Measurements from ENCODE around the gene RUBCN. TPM values are rescaled to one million over a fixed set of nuclear protein-coding genes. Genes with fewer than 3 reads are reported as not detected.
"Not testable (repeated sequence)": the region's sequence is repeated elsewhere in the genome, so short reads cannot be mapped to it uniquely, and the experiment has no call there.

Gene RUBCN
- total RNA-seq, 1 experiment from 2014 or later, result 25.6 TPM

GRCh38 chr3:197733042-197733441 is 3.7 kb downstream of the RUBCN start:
- CTCF ChIA-PET, result no interaction called here
- BruUV-seq (replicated peaks), result no TSS peak
- intact Hi-C loops (cut with micrococcal nuclease; ENCODE audit: unreplicated experiment), result no loop called here
- POLR2A ChIA-PET (ENCODE audit: low non-redundant PET), result no interaction called here
- no peak overlapping the region for H3K27ac ChIP-seq (ENCODE audit: low read depth, low read length, poor library complexity, severe bottlenecking)
- DNase-seq (ENCODE audit: low spot score), result no peak
- H3K9me3 ChIP-seq (ENCODE audit: low read depth, low read length, poor library complexity, severe bottlenecking), result no peaks in the 10 kb centered on the region
- H3K4me3 ChIP-seq (ENCODE audit: low read depth, low read length, poor library complexity, severe bottlenecking), result no peak overlapping the region
- no peaks in the 10 kb centered on the region for H3K36me3 ChIP-seq (ENCODE audit: insufficient read depth, low read length, poor library complexity, severe bottlenecking)
- TF ChIP-seq EZH2 (IDR thresholded peaks at IDR 0.05; ENCODE audit: borderline replicate concordance, low read depth, low read length, poor library complexity, severe bottlenecking), result no peak
- no peak for TF ChIP-seq CTCF (conservative IDR thresholded peaks at IDR 0.05; ENCODE audit: low read depth, low read length)
- H3K27me3 ChIP-seq (replicated peaks; ENCODE audit: insufficient read depth, low read depth, low read length, poor library complexity), result no peaks in the 10 kb centered on the region
- H3K4me1 ChIP-seq (ENCODE audit: insufficient read depth, low read length, poor library complexity, severe bottlenecking), result peaks cover 12% of the 10 kb centered on the region

GRCh38 chr3:197731483-197731882 is 5.2 kb downstream of the RUBCN start:
- H3K27ac ChIP-seq (ENCODE audit: low read depth, low read length, poor library complexity, severe bottlenecking); intact Hi-C loops (cut with micrococcal nuclease; ENCODE audit: unreplicated experiment); H3K4me3 ChIP-seq (ENCODE audit: low read depth, low read length, poor library complexity, severe bottlenecking); H3K4me1 ChIP-seq (ENCODE audit: insufficient read depth, low read length, poor library complexity, severe bottlenecking); BruUV-seq (replicated peaks); H3K9me3 ChIP-seq (ENCODE audit: low read depth, low read length, poor library complexity, severe bottlenecking); CTCF ChIA-PET; DNase-seq (ENCODE audit: low spot score); H3K27me3 ChIP-seq (replicated peaks; ENCODE audit: insufficient read depth, low read depth, low read length, poor library complexity); POLR2A ChIA-PET (ENCODE audit: low non-redundant PET); H3K36me3 ChIP-seq (ENCODE audit: insufficient read depth, low read length, poor library complexity, severe bottlenecking): not testable (repeated sequence)

- H3K9me3 ChIP-seq (ENCODE audit: low read depth, low read length, poor library complexity, severe bottlenecking); POLR2A ChIA-PET (ENCODE audit: low non-redundant PET); DNase-seq (ENCODE audit: low spot score); H3K27me3 ChIP-seq (replicated peaks; ENCODE audit: insufficient read depth, low read depth, low read length, poor library complexity); H3K36me3 ChIP-seq (ENCODE audit: insufficient read depth, low read length, poor library complexity, severe bottlenecking); H3K4me1 ChIP-seq (ENCODE audit: insufficient read depth, low read length, poor library complexity, severe bottlenecking); H3K4me3 ChIP-seq (ENCODE audit: low read depth, low read length, poor library complexity, severe bottlenecking); BruUV-seq (replicated peaks); H3K27ac ChIP-seq (ENCODE audit: low read depth, low read length, poor library complexity, severe bottlenecking); CTCF ChIA-PET; intact Hi-C loops (cut with micrococcal nuclease; ENCODE audit: unreplicated experiment): not testable (repeated sequence)
These were observed 5.9 kb downstream of the RUBCN start for GRCh38 chr3:197730770-197731169.

- Histone ChIP-seq H3K9me3 (ENCODE audit: low read depth, low read length, poor library complexity, severe bottlenecking) (no peaks in the 10 kb centered on the region), H3K4me1 (ENCODE audit: insufficient read depth, low read length, poor library complexity, severe bottlenecking) (no peaks in the 10 kb centered on the region), H3K36me3 (ENCODE audit: insufficient read depth, low read length, poor library complexity, severe bottlenecking) (no peaks in the 10 kb centered on the region), H3K27me3 (replicated peaks; ENCODE audit: insufficient read depth, low read depth, low read length, poor library complexity) (no peaks in the 10 kb centered on the region), H3K4me3 (ENCODE audit: low read depth, low read length, poor library complexity, severe bottlenecking) (no peak overlapping the region), H3K27ac (ENCODE audit: low read depth, low read length, poor library complexity, severe bottlenecking) (no peak overlapping the region)
- TF ChIP-seq CTCF (conservative IDR thresholded peaks at IDR 0.05; ENCODE audit: low read depth, low read length) (no peak), EZH2 (IDR thresholded peaks at IDR 0.05; ENCODE audit: borderline replicate concordance, low read depth, low read length, poor library complexity, severe bottlenecking) (no peak)
- CTCF ChIA-PET, result no interaction called here
- POLR2A ChIA-PET (ENCODE audit: low non-redundant PET), result no interaction called here
- no TSS peak for BruUV-seq (replicated peaks)
- no peak for DNase-seq (ENCODE audit: low spot score)
- intact Hi-C loops (cut with micrococcal nuclease; ENCODE audit: unreplicated experiment), result no loop called here
These were observed 6.5 kb downstream of the RUBCN start for GRCh38 chr3:197730200-197730599.
